Type B pancreatic cell (in vitro differentiated cells): ENCODE results near the gene FAM187B. TPM values are rescaled to one million over a fixed set of nuclear protein-coding genes. Genes with fewer than 3 reads are reported as not detected.

Experiments
- DNase-seq: peaks from one replicate; pipeline ENCODE4 v3.0.0; 2021; ENCODE audit warnings: mixed read lengths; ENCODE audit not compliant: unreplicated experiment; ENCODE audit errors: extremely low spot score
- H3K27ac Mint-ChIP-seq: 2 replicates; pipeline ENCODE4 v1.8.0; 2021; ENCODE audit warnings: mild to moderate bottlenecking, mixed read lengths
- H3K27me3 Mint-ChIP-seq: 2 replicates; pipeline ENCODE4 v1.8.0; 2021; ENCODE audit warnings: mixed read lengths
- H3K36me3 Mint-ChIP-seq: 2 replicates; pipeline ENCODE4 v1.8.0; 2021; ENCODE audit warnings: mixed read lengths
- H3K4me1 Mint-ChIP-seq: one replicate; pipeline ENCODE4 v1.8.0; 2021; ENCODE audit warnings: mixed read lengths; ENCODE audit not compliant: unreplicated experiment
- H3K4me3 Mint-ChIP-seq: 2 replicates; pipeline ENCODE4 v1.8.0; 2021; ENCODE audit warnings: mild to moderate bottlenecking, mixed read lengths
- H3K9me3 Mint-ChIP-seq: 2 replicates; pipeline ENCODE4 v1.8.0; 2021; ENCODE audit warnings: mixed read lengths
- total RNA-seq: library from RNA; stranded (reverse); gene quantifications from 2 replicates; pipeline ENCODE4 v1.2.1, GENCODE V29; 2021; ENCODE audit warnings: low replicate concordance
- TF ChIP-seq, protein P1 (sequence below): fragments of 200-600 bp; sonication (generic); conservative IDR thresholded peaks from 2 replicates; pipeline ENCODE4 v1.5.0; 2021; ENCODE audit warnings: antibody characterized with exemption, mild to moderate bottlenecking

FAM187B gene
- total RNA-seq, 1 donor from 2014 or later: not detected

- Mint-ChIP-seq H3K36me3 (peaks cover 15% of the 10 kb centered on the region), H3K27ac (no peak overlapping the region), H3K9me3 (no peaks in the 10 kb centered on the region), H3K4me3 (no peak overlapping the region), H3K4me1 (peaks cover 5% of the 10 kb centered on the region), H3K27me3 (no peaks in the 10 kb centered on the region)
- DNase-seq: no peak
- TF ChIP-seq, protein P1, sequence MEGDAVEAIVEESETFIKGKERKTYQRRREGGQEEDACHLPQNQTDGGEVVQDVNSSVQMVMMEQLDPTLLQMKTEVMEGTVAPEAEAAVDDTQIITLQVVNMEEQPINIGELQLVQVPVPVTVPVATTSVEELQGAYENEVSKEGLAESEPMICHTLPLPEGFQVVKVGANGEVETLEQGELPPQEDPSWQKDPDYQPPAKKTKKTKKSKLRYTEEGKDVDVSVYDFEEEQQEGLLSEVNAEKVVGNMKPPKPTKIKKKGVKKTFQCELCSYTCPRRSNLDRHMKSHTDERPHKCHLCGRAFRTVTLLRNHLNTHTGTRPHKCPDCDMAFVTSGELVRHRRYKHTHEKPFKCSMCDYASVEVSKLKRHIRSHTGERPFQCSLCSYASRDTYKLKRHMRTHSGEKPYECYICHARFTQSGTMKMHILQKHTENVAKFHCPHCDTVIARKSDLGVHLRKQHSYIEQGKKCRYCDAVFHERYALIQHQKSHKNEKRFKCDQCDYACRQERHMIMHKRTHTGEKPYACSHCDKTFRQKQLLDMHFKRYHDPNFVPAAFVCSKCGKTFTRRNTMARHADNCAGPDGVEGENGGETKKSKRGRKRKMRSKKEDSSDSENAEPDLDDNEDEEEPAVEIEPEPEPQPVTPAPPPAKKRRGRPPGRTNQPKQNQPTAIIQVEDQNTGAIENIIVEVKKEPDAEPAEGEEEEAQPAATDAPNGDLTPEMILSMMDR: no peak
Measured at GRCh38 chr19:35272122-35272719, 43.7 kb upstream of the FAM187B start.

GRCh38 chr19:35271546-35271945 is 43.0 kb upstream of the FAM187B start:
- Mint-ChIP-seq H3K36me3 (peaks cover 15% of the 10 kb centered on the region), H3K9me3 (no peaks in the 10 kb centered on the region), H3K4me3 (no peak overlapping the region), H3K27ac (no peak overlapping the region), H3K27me3 (no peaks in the 10 kb centered on the region), H3K4me1 (peaks cover 5% of the 10 kb centered on the region)
- DNase-seq: no peak
- TF ChIP-seq, protein P1: no peak

DNA sequence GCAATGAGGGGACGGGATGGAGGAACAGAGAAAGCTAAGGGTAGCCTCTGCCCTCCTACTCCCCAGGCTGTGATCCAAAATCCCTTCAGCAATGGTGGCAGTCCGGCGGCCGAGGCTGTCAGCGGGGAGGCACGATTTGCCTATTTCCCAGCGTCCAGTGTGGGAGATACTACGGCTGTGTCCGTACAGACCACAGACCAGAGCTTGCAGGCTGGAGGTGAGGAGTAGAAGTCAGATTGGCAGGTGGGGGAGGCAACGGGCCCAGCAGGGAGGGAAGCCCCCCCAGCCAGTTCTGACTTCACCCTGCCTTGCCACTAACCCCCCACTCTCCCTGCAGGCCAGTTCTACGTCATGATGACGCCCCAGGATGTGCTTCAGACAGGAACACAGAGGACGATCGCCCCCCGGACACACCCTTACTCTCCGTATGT is 41.9 kb upstream of the FAM187B start:
- TF ChIP-seq, protein P1: no peak
- Mint-ChIP-seq H3K36me3 (peaks cover 11% of the 10 kb centered on the region), H3K27ac (no peak overlapping the region), H3K9me3 (no peaks in the 10 kb centered on the region), H3K4me3 (peak overlapping the region; percentile 78), H3K27me3 (no peaks in the 10 kb centered on the region), H3K4me1 (peaks cover 11% of the 10 kb centered on the region)
- no peak for DNase-seq

DNA sequence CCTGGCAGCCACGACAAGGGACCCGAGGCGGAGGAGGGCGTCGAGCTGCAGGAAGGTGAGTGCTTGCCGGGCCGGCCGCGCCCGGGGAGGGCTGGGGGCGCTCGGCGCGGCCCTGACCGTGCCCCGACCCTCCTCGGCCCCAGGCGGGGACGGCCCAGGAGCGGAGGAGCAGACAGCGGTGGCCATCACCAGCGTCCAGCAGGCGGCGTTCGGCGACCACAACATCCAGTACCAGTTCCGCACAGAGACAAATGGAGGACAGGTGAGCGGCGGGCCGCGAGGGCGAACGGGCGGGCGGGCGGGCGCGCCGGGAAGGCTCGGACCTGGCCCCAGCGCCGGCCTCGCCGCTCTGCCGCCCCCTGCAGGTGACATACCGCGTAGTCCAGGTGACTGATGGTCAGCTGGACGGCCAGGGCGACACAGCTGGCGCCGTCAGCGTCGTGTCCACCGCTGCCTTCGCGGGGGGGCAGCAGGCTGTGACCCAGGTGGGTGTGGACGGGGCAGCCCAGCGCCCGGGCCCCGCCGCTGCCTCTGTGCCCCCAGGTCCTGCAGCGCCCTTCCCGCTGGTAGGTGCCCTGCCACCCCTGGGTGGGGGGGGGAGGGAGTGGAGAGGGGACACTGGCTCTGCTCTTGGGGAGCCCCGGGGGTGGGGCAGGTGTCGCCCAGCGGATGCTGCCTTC is 41.0 kb upstream of the FAM187B start:
- H3K9me3 Mint-ChIP-seq: no peaks in the 10 kb centered on the region
- H3K4me3 Mint-ChIP-seq: peak overlapping the region; percentile 78
- peak; percentile 90 for DNase-seq
- TF ChIP-seq, protein P1: peak; percentile 99
- peaks cover 18% of the 10 kb centered on the region for H3K4me1 Mint-ChIP-seq
- H3K27me3 Mint-ChIP-seq: no peaks in the 10 kb centered on the region
- H3K27ac Mint-ChIP-seq: peak overlapping the region; percentile 76
- H3K36me3 Mint-ChIP-seq: peaks cover 9% of the 10 kb centered on the region

GRCh38 chr19:35268536-35269437 is 40.2 kb upstream of the FAM187B start, which contains the start of gene USF2:
USF2 (plus strand) TSS chr19:35268962; CDS start chr19:35269102, 140 bp downstream.
- Mint-ChIP-seq H3K4me3 (peak within 1 kb of the TSS; percentile 93), H3K36me3 (peaks cover 5% of the 10 kb centered on the region), H3K27ac (peak within 1 kb of the TSS; percentile 94), H3K27me3 (no peaks in the 10 kb centered on the region), H3K4me1 (peaks cover 18% of the 10 kb centered on the region), H3K9me3 (no peaks in the 10 kb centered on the region)
- no peak for DNase-seq
- TF ChIP-seq, protein P1: no peak
